HG02981 (cell line): ENCODE data around the gene MAGI2.

Experiments used
- ATAC-seq: cut with Tn5 transposase; IDR thresholded peaks from one replicate; pipeline ENCODE4 v1.9.1; 2021; ENCODE audit warnings: mild to moderate bottlenecking, moderate library complexity; ENCODE audit not compliant: unreplicated experiment

Gene MAGI2

GRCh38 chr7:78215199-78215598, 1238.3 kb downstream of the MAGI2 start:
- no peak for ATAC-seq

- no peak for ATAC-seq
Observed at GRCh38 chr7:78213402-78213801, 1240.1 kb downstream of the MAGI2 start.

GRCh38 chr7:78212476-78213060, 1240.9 kb downstream of the MAGI2 start:
- ATAC-seq = no peak

- ATAC-seq = no peak
Observed at GRCh38 chr7:78207269-78207668, 1246.2 kb downstream of the MAGI2 start.

GRCh38 chr7:78206769-78207168, 1246.7 kb downstream of the MAGI2 start:
- no peak for ATAC-seq

- ATAC-seq = no peak
Observed at GRCh38 chr7:78203042-78203720, 1250.3 kb downstream of the MAGI2 start.

GRCh38 chr7:78198756-78199155, 1254.7 kb downstream of the MAGI2 start:
- no peak for ATAC-seq

GRCh38 chr7:78197447-78197846, 1256.0 kb downstream of the MAGI2 start:
- peak; percentile 77 for ATAC-seq

- ATAC-seq = no peak
Observed at GRCh38 chr7:78195281-78195680, 1258.2 kb downstream of the MAGI2 start.

GRCh38 chr7:78194611-78195010, 1258.9 kb downstream of the MAGI2 start:
- ATAC-seq = no peak

- ATAC-seq = no peak
Observed at GRCh38 chr7:78191475-78192079, 1261.9 kb downstream of the MAGI2 start.

GRCh38 chr7:78189762-78190161, 1263.7 kb downstream of the MAGI2 start:
- no peak for ATAC-seq

- ATAC-seq = no peak
Observed at GRCh38 chr7:78185149-78185745, 1268.2 kb downstream of the MAGI2 start.

- no peak for ATAC-seq
Observed at GRCh38 chr7:78184299-78184698, 1269.2 kb downstream of the MAGI2 start.

GRCh38 chr7:78179827-78180477, 1273.5 kb downstream of the MAGI2 start:
- ATAC-seq = no peak

GRCh38 chr7:78179211-78179610, 1274.3 kb downstream of the MAGI2 start:
- ATAC-seq = no peak

GRCh38 chr7:78178319-78178718, 1275.1 kb downstream of the MAGI2 start:
- no peak for ATAC-seq

GRCh38 chr7:78176171-78176570, 1277.3 kb downstream of the MAGI2 start:
- ATAC-seq = no peak

GRCh38 chr7:78175330-78176100, 1278.0 kb downstream of the MAGI2 start:
- no peak for ATAC-seq

GRCh38 chr7:78173666-78174065, 1279.8 kb downstream of the MAGI2 start:
- no peak for ATAC-seq
